ENCODE measurements around the gene SECISBP2.

- TF ChIP-seq CTCF (optimal IDR thresholded peaks at IDR 0.05 in 1 of 3, IDR thresholded peaks at IDR 0.05 in 1 of 3, conservative IDR thresholded peaks at IDR 0.05 in 1 of 3; ENCODE audit: extremely low read depth in 1 of 3, insufficient read depth in 2 of 3, low read length in 3 of 3) = no peak
- TF ChIP-seq EZH2 (IDR thresholded peaks at IDR 0.05; ENCODE audit: low read length) = no peak
These were observed 48.4 kb downstream of the SECISBP2 start for GRCh38 chr9:89366711-89367110.
